BLaER1 treated with 17β-estradiol and CSF1 and Interleukin-3, amounts not matched to agents 10 nM and 100 nM (cell line): ENCODE results near the gene SHOX.
"Not testable (repeated sequence)": the region's sequence is repeated elsewhere in the genome, so short reads cannot be mapped to it uniquely, and the experiment has no call there.

Experiments used
- H3K27ac ChIP-seq, 11 experiments: shearing (Covaris generic); formaldehyde crosslinking; 2 replicates each; pipeline ENCODE4 v1.8.1; 2022
- H3K27me3 ChIP-seq, 11 experiments: shearing (Covaris generic); formaldehyde crosslinking; 2 replicates each; pipeline ENCODE4 v1.8.1; 2022
- H3K36me3 ChIP-seq, 11 experiments: shearing (Covaris generic); formaldehyde crosslinking; 2 replicates each; pipeline ENCODE4 v1.8.1; 2022
- H3K4me1 ChIP-seq, 10 experiments: shearing (Covaris generic); formaldehyde crosslinking; 2 replicates each; pipeline ENCODE4 v1.8.1; 2022
- H3K4me2 ChIP-seq, 11 experiments: shearing (Covaris generic); formaldehyde crosslinking; 2 replicates each; pipeline ENCODE4 v1.8.1; 2022
- H3K4me3 ChIP-seq, 10 experiments: shearing (Covaris generic); formaldehyde crosslinking; 2 replicates each; pipeline ENCODE4 v1.8.1; 2022
- H3K9ac ChIP-seq, 11 experiments: shearing (Covaris generic); formaldehyde crosslinking; 2 replicates each; pipeline ENCODE4 v1.8.1; 2022
- H3K9me3 ChIP-seq, 11 experiments: shearing (Covaris generic); formaldehyde crosslinking; replicated peaks in 1 of 11; 2 replicates each; pipeline ENCODE4 v1.8.1; 2022
- H4K20me1 ChIP-seq, 11 experiments: shearing (Covaris generic); formaldehyde crosslinking; 2 replicates each; pipeline ENCODE4 v1.8.1; 2022
- Cebpa-rat ChIP-seq, 11 experiments: shearing (Covaris generic); IDR thresholded peaks; 2 replicates each; pipeline ENCODE4 v1.8.1; 2022

SHOX gene

DNA sequence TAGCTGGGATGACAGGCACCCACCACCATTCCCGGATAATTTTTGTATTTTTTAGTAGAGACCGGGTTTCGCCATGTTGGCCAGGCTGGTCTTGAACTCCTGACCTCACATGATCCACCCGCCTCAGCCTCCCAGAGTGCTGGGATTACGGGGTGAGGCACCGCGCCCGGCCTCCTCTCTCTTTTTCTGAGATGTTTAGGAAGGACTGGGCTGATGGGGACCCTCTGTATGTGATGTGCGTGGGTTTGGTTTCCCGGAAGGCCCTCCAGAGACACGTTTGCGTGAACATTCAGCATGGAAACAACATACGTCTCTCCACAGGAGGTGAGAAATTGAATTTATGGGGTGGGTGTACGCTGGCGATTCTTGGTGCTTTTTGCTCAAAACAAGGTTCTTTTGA lies 18.6 kb downstream of the SHOX start:
- Histone ChIP-seq H3K9ac (no peak overlapping the region), H3K36me3 (no peaks in the 10 kb centered on the region), H3K4me3 (no peak overlapping the region), H3K4me1 (no peaks in the 10 kb centered on the region), H3K9me3 (no peaks in the 10 kb centered on the region), H3K4me2 (no peak overlapping the region), H3K27ac (no peak overlapping the region), H4K20me1 (peaks cover 0 to 6% (median 0%) of the 10 kb centered on the region in 11 experiments; a peak in 4 of 22 replicates), H3K27me3 (peaks cover 15 to 28% (median 22%) of the 10 kb centered on the region in 11 experiments)
- TF ChIP-seq Cebpa-rat (IDR thresholded peaks at IDR 0.05) = no peak

DNA sequence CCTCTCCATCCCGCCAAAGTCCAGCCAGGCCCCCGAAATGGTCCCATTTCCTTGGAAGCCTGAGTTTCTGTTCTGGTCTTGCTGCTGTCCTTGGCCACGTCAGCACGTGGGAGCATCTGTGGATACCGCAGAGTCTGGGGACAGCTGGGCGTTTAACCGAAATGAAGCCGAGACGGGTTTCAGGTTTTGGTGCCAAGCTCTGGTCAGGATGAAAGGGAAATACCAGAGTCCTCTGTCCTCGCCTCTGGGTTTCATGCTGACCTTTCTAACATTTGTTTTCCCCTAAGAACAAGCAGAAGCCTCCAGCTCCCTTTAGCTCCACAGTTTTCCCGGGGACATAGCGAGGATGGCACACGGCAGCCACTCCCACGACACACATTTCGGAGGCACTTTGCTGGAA lies 19.7 kb downstream of the SHOX start:
- Histone ChIP-seq H4K20me1 (no peaks in the 10 kb centered on the region; a peak in 2 of 22 replicates), H3K4me1 (no peaks in the 10 kb centered on the region), H3K9ac (no peak overlapping the region), H3K4me3 (no peak overlapping the region), H3K27me3 (peaks cover 5 to 16% (median 11%) of the 10 kb centered on the region in 11 experiments; a peak in 21 of 22 replicates), H3K36me3 (no peaks in the 10 kb centered on the region), H3K9me3 (no peaks in the 10 kb centered on the region), H3K4me2 (no peak overlapping the region), H3K27ac (no peak overlapping the region)
- no peak for TF ChIP-seq Cebpa-rat (IDR thresholded peaks at IDR 0.05)

DNA sequence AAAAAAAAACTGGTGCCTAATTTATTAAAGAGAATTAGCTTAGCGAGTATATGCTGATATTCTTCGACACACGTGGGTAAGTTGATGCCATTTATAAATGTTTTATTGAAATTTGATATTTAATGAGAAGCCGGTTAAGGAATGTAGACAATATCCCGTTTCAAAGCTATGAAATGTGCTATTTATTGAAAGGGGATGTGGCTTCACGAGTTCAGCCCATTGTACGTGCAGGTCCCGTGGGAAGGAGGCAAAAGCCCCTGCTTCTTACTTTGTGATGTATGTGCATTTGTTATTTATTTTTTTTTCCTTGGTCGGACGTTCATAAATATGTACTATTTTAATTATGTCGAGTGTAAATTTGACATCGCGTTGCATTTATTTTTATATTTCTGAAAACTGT lies 20.2 kb downstream of the SHOX start:
- H3K4me1 ChIP-seq = no peaks in the 10 kb centered on the region
- no peaks in the 10 kb centered on the region for H3K36me3 ChIP-seq
- peaks cover 0 to 11% (median 6%) of the 10 kb centered on the region in 11 experiments; a peak in 17 of 22 replicates for H3K27me3 ChIP-seq
- no peaks in the 10 kb centered on the region for H3K9me3 ChIP-seq
- H3K4me2 ChIP-seq = no peak overlapping the region
- no peak overlapping the region for H3K9ac ChIP-seq
- no peak overlapping the region for H3K4me3 ChIP-seq
- H3K27ac ChIP-seq = no peak overlapping the region
- H4K20me1 ChIP-seq = no peaks in the 10 kb centered on the region; a peak in 1 of 22 replicates
- no peak for TF ChIP-seq Cebpa-rat (IDR thresholded peaks at IDR 0.05)

DNA sequence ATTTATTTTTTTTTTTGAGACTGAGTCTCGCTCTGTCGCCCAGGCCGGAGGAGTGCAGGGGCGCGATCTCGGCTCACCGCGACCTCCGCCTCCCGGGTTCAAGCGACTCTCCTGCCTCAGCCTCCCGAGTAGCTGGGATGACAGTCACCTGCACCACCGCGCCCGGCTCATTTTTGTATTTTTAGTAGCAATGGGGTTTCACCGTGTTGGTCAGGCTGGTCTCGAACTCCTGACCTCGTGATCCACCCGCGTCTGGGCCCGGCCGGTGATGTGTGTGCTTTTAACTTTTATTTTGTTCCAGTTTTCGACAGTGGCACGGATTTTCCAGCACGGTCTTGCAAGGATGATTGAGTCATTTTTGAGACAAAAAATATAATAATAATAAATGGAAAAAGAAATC lies 21.3 kb downstream of the SHOX start:
- H3K9me3 ChIP-seq, H3K4me2 ChIP-seq, H3K27me3 ChIP-seq, H3K9ac ChIP-seq, H3K36me3 ChIP-seq, H4K20me1 ChIP-seq, H3K4me1 ChIP-seq, H3K4me3 ChIP-seq, H3K27ac ChIP-seq: not testable (repeated sequence)

DNA sequence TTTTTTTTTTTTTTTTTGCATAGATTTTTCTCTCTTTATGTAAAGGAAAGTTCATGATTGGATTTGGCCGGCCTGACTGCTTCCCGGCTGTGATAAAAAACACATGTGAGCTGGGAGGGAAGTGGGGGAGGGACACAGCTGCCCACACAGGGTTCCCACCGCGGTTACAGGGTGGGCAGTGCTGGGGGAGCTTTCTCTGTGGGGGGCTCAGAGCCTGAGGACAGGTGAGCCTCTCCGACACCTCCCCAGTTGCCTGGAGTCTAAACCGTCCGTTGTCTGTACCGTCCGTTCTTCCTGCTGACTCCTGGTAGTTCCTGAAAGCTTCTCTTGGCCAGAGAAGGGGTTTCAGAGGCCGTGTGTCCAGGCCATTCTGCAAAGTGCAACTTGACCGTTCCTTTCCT lies 21.8 kb downstream of the SHOX start:
- Histone ChIP-seq H3K27me3 (no peaks in the 10 kb centered on the region), H3K9ac (no peak overlapping the region), H3K4me1 (no peaks in the 10 kb centered on the region), H4K20me1 (no peaks in the 10 kb centered on the region; a peak in 1 of 22 replicates), H3K9me3 (no peaks in the 10 kb centered on the region), H3K36me3 (no peaks in the 10 kb centered on the region), H3K4me3 (no peak overlapping the region), H3K4me2 (no peak overlapping the region), H3K27ac (no peak overlapping the region)
- TF ChIP-seq Cebpa-rat (IDR thresholded peaks at IDR 0.05) = no peak

DNA sequence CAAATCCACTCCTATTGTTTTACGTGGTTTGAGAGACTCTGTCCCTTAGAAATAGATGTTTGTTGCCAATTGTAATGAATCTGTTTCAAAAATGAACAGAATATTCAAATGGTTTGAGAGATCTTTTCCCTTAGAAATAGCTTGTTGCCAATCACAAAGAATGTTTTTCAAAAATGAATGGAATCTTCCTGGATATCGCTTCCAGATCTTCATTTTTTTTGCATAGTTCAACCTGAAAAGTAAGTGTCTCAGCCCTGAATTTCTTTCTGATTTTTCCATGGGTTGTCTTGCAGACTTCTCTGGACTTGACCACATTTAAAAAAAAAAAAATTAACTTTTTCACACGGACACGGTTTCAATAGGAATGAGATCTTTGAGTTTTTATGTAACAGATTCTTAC lies 22.7 kb downstream of the SHOX start:
- Histone ChIP-seq H4K20me1 (no peaks in the 10 kb centered on the region; a peak in 1 of 22 replicates), H3K27ac (no peak overlapping the region), H3K36me3 (no peaks in the 10 kb centered on the region), H3K9ac (no peak overlapping the region), H3K4me1 (no peaks in the 10 kb centered on the region), H3K4me2 (no peak overlapping the region), H3K9me3 (no peaks in the 10 kb centered on the region), H3K27me3 (no peaks in the 10 kb centered on the region), H3K4me3 (no peak overlapping the region)
- no peak for TF ChIP-seq Cebpa-rat (IDR thresholded peaks at IDR 0.05)

DNA sequence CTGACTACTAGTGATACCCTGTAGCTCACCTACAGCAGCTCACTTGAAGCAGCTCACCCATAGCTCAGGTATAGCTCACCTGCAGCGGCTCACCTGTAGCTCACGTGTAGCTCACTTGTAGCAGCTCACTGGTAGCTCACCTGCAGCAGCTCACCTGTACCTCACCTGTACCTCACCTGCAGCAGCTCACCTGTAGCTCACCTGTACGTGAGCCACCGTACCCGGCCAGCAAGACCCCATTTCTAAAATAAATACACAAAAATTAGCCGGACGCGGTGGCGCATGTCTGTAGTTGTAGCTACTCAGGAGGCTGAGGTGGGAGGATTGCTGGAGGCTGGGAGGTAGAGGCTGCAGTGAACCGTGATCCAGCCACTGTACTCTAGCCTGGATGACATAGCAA lies 30.6 kb downstream of the SHOX start:
- Histone ChIP-seq H3K9me3 (0 out of 22 replicates have a peak, but pooled peaks cover 0 to under 1% (median 0%) of the 10 kb centered on the region in 11 experiments), H3K4me1 (no peaks in the 10 kb centered on the region), H3K4me2 (no peak overlapping the region), H3K9ac (no peak overlapping the region), H3K27me3 (no peaks in the 10 kb centered on the region), H3K27ac (no peak overlapping the region), H3K36me3 (no peaks in the 10 kb centered on the region), H4K20me1 (no peaks in the 10 kb centered on the region), H3K4me3 (no peak overlapping the region)
- no peak for TF ChIP-seq Cebpa-rat (IDR thresholded peaks at IDR 0.05)

DNA sequence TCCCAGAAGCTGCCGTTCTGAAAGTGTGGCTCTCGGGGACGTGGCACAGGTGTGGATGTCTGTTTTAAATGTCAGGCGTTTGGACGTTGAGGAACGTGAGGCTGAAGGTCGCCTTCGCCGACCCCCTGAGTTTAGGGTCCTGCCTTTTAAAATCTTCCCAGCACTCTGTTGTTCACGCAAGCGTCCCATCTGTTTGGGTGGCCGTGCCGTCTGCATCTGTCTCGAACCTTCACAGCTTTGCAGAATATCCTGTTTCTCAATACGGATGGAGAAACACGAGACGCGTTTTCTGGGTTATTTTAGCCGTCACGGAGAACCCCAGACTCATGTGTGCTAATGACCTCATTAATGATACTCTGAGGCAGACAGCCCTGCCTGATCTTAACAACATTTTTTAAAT lies 31.5 kb downstream of the SHOX start:
- H3K27ac ChIP-seq = no peak overlapping the region

DNA sequence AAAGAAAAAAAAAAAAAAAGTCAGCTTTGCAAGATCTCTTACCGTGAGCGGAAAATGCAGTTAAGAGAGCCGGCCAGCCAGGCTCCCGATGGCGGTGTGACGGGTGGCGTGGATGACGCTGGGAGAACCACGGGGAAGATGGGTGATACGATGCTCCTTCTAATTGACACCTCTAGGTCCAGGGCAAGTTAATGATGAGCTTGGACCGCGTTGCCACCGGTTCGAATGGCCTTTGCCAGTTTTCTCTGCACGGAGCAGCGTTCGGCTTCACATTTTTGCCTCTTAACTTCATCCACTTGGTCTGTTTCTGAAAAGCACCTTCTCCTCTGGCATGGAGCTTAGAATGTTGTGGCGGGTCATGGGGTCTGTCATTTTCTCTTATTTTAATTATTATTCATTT lies 33.2 kb downstream of the SHOX start:
- no peaks in the 10 kb centered on the region for H3K4me1 ChIP-seq
- no peak for TF ChIP-seq Cebpa-rat (IDR thresholded peaks at IDR 0.05)
- no peak overlapping the region for H3K4me3 ChIP-seq
- no peaks in the 10 kb centered on the region for H3K36me3 ChIP-seq
- H3K27ac ChIP-seq = no peak overlapping the region
- H4K20me1 ChIP-seq = no peaks in the 10 kb centered on the region
- peaks cover 0 to 13% (median 6%) of the 10 kb centered on the region in 11 experiments; a peak in 6 of 22 replicates for H3K9me3 ChIP-seq
- H3K27me3 ChIP-seq = no peaks in the 10 kb centered on the region
- no peak overlapping the region for H3K9ac ChIP-seq
- no peak overlapping the region for H3K4me2 ChIP-seq

More for the DNA sequence above, 31.5 kb downstream of the SHOX start:
- Histone ChIP-seq H3K27me3 (no peaks in the 10 kb centered on the region), H3K36me3 (no peaks in the 10 kb centered on the region), H3K4me2 (no peak overlapping the region), H4K20me1 (no peaks in the 10 kb centered on the region), H3K9me3 (peaks cover 0 to 10% (median 3%) of the 10 kb centered on the region in 11 experiments; a peak in 5 of 22 replicates), H3K4me1 (no peaks in the 10 kb centered on the region), H3K4me3 (no peak overlapping the region), H3K9ac (no peak overlapping the region)
- no peak for TF ChIP-seq Cebpa-rat (IDR thresholded peaks at IDR 0.05)

DNA sequence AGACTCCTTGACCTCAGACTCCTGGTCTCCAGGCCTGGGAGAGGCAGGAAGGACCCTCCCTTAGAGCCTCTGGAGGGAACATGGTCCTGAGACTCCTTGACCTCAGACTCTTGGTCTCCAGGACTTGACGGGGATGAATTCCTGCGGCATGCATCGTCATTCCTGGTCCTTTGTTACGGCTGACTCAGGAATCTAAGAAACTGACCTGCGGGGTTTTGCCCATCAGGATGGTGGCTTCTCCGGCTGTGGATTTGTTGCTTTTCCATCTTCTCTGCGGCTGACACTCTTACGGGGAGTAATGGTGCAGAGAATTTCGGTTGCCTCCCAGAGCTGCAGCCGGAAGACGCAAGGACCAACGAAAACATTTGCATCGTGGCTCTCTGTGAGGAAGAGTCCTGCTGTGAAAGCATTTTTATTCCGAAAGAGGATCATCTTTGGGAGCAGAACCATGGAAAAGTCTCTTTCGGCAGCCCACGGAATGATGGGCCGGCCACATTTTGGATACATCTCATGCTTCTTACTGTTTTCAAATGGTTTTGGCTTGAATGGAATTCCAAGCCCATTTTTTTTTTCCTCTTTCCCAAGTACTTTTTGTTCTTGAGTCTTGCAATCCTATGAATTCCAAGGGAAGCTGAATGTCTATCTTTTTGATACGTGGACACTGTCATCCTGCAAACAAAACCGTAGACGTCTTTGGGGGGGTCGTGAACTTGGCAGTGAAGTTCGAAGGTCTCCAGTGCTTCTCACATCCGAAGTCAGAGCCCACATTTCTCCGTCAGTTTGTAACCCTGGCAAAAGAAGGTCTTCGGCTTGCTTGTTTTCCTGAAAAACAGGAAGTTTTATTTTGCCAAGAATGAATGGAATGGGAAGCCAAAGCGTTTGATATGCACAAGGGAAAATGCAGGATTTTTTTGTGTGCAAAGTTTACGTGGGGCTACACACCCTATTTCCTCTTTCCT lies 36.5 kb downstream of the SHOX start:
- H3K27ac ChIP-seq = no peak overlapping the region
- no peaks in the 10 kb centered on the region for H4K20me1 ChIP-seq
- H3K27me3 ChIP-seq = no peaks in the 10 kb centered on the region
- no peak overlapping the region for H3K9ac ChIP-seq
- no peak overlapping the region for H3K4me2 ChIP-seq
- no peaks in the 10 kb centered on the region for H3K4me1 ChIP-seq
- no peak for TF ChIP-seq Cebpa-rat (IDR thresholded peaks at IDR 0.05)
- H3K4me3 ChIP-seq = no peak overlapping the region
- no peaks in the 10 kb centered on the region for H3K36me3 ChIP-seq
- peaks cover 0 to 15% (median 6%) of the 10 kb centered on the region in 11 experiments; a peak in 6 of 22 replicates for H3K9me3 ChIP-seq
